Ascending aorta (tissue), 2 donors: Measurements from ENCODE around the gene APRT. TPM values are rescaled to one million over a fixed set of nuclear protein-coding genes. Genes with fewer than 3 reads are reported as not detected.

ENCODE experiments used
- DNase-seq, 2 donors: peaks; one replicate each; pipeline ENCODE4 v3.0.0-alpha.2; 2019; ENCODE audit warnings: low spot score in 2 of 2
- H3K27ac ChIP-seq, 2 donors: fragments of 200-600 bp; sonication (generic); one replicate each; pipeline ENCODE4 v1.5.1; 2016 to 2017; ENCODE audit warnings: mild to moderate bottlenecking in 1 of 2
- H3K27me3 ChIP-seq: fragments of 200-600 bp; sonication (generic); one replicate; pipeline ENCODE4 v1.5.1; 2017
- H3K36me3 ChIP-seq, 2 donors: fragments of 200-600 bp; sonication (generic); one replicate each; pipeline ENCODE4 v1.5.1; 2016
- H3K4me1 ChIP-seq, 2 donors: fragments of 200-600 bp; sonication (generic); one replicate each; pipeline ENCODE4 v1.5.1; 2016 to 2017; ENCODE audit warnings: mild to moderate bottlenecking in 1 of 2
- H3K4me3 ChIP-seq, 2 donors: fragments of 200-600 bp; sonication (generic); one replicate each; pipeline ENCODE4 v1.5.1; 2016 to 2017; ENCODE audit warnings: mild to moderate bottlenecking in 1 of 2
- H3K9me3 ChIP-seq, 2 donors: fragments of 200-600 bp; sonication (generic); one replicate each; pipeline ENCODE4 v1.5.1; 2016
- CTCF ChIP-seq, 3 experiments: fragments of 200-600 bp in 2 of 3; fragments of 450-650 bp in 1 of 3; sonication (generic) in 2 of 3; IDR thresholded peaks; one replicate each; pipeline ENCODE4 v1.5.1; 2016 to 2019; ENCODE audit warnings: antibody characterized with exemption in 3 of 3, mild to moderate bottlenecking in 1 of 3, moderate library complexity in 1 of 3
- intact Hi-C: fragments of 100-400 bp; cut with DNase I; formaldehyde crosslinking; loops from one replicate; pipeline ENCODE4 v1.15.1; 2023
- total RNA-seq: library from RNA; depleted of rRNA; stranded (reverse); fragments of >200 nt; gene quantifications from one replicate; pipeline ENCODE4 v1.1.0, GENCODE V29; 2016

Gene APRT
- total RNA-seq, 1 donor from 2014 or later, result 305 TPM

GRCh38 chr16:88838566-88838965 lies 26.8 kb upstream of the APRT start:
- H3K27me3 ChIP-seq, result no peaks in the 10 kb centered on the region
- H3K36me3 ChIP-seq, result peaks cover 33 to 41% of the 10 kb centered on the region in 2 donors
- no peak for TF ChIP-seq CTCF (IDR thresholded peaks at IDR 0.05)
- intact Hi-C loops, result no loop called here
- H3K9me3 ChIP-seq, result no peaks in the 10 kb centered on the region
- no peak overlapping the region for H3K4me3 ChIP-seq
- no peaks in the 10 kb centered on the region for H3K4me1 ChIP-seq
- no peak overlapping the region for H3K27ac ChIP-seq
- DNase-seq, result no peak

GRCh38 chr16:88837806-88838205 lies 26.1 kb upstream of the APRT start:
- Histone ChIP-seq H3K36me3 (peaks cover 29 to 41% of the 10 kb centered on the region in 2 donors), H3K27ac (no peak overlapping the region), H3K4me3 (no peak overlapping the region), H3K4me1 (no peaks in the 10 kb centered on the region), H3K9me3 (no peaks in the 10 kb centered on the region), H3K27me3 (no peaks in the 10 kb centered on the region)
- intact Hi-C loops, result no loop called here
- TF ChIP-seq CTCF (IDR thresholded peaks at IDR 0.05), result no peak
- no peak for DNase-seq

- H3K36me3 ChIP-seq, result peaks cover 27 to 41% of the 10 kb centered on the region in 2 donors
- H3K27ac ChIP-seq, result no peak overlapping the region
- no peak for DNase-seq
- H3K27me3 ChIP-seq, result no peaks in the 10 kb centered on the region
- no peak overlapping the region for H3K4me3 ChIP-seq
- no peaks in the 10 kb centered on the region for H3K4me1 ChIP-seq
- no peaks in the 10 kb centered on the region for H3K9me3 ChIP-seq
- TF ChIP-seq CTCF (IDR thresholded peaks at IDR 0.05), result no peak
- intact Hi-C loops, result no loop called here
Measured at GRCh38 chr16:88836791-88837190, 25.1 kb upstream of the APRT start.

- no peaks in the 10 kb centered on the region for H3K4me1 ChIP-seq
- H3K27ac ChIP-seq, result no peak overlapping the region
- TF ChIP-seq CTCF (IDR thresholded peaks at IDR 0.05), result no peak
- H3K36me3 ChIP-seq, result peaks cover 23 to 42% of the 10 kb centered on the region in 2 donors
- intact Hi-C loops, result no loop called here
- no peaks in the 10 kb centered on the region for H3K27me3 ChIP-seq
- no peak for DNase-seq
- H3K4me3 ChIP-seq, result no peak overlapping the region
- no peaks in the 10 kb centered on the region for H3K9me3 ChIP-seq
Measured at GRCh38 chr16:88835818-88836217, 24.1 kb upstream of the APRT start.

GRCh38 chr16:88835383-88835782 lies 23.7 kb upstream of the APRT start:
- DNase-seq, result peak in 1 of 2 donors; percentile 77
- peaks cover 19 to 42% of the 10 kb centered on the region in 2 donors for H3K36me3 ChIP-seq
- no peaks in the 10 kb centered on the region for H3K4me1 ChIP-seq
- intact Hi-C loops, result no loop called here
- H3K9me3 ChIP-seq, result no peaks in the 10 kb centered on the region
- no peak overlapping the region for H3K4me3 ChIP-seq
- no peaks in the 10 kb centered on the region for H3K27me3 ChIP-seq
- H3K27ac ChIP-seq, result no peak overlapping the region
- TF ChIP-seq CTCF (IDR thresholded peaks at IDR 0.05), result no peak

GRCh38 chr16:88834670-88835069 lies 22.9 kb upstream of the APRT start:
- no peak for DNase-seq
- H3K27ac ChIP-seq, result no peak overlapping the region
- peaks cover 12 to 37% of the 10 kb centered on the region in 2 donors for H3K36me3 ChIP-seq
- intact Hi-C loops, result no loop called here
- H3K4me1 ChIP-seq, result no peaks in the 10 kb centered on the region
- H3K4me3 ChIP-seq, result no peak overlapping the region
- no peaks in the 10 kb centered on the region for H3K9me3 ChIP-seq
- no peak for TF ChIP-seq CTCF (IDR thresholded peaks at IDR 0.05)
- no peaks in the 10 kb centered on the region for H3K27me3 ChIP-seq
